NCI-H146 treated with DMSO at 0.1 percent for 48 hours (cell line): ENCODE data around the gene ABCC3.

ENCODE experiments used
- DNase-seq: peaks from one replicate; lab custom pipeline; 2025; ENCODE audit not compliant: unreplicated experiment; lab: John Stamatoyannopoulos, UW

Gene ABCC3

GRCh38 chr17:50634224-50634914, at the start of gene ABCC3:
Gene ABCC3 (plus strand): TSS chr17:50634881. CDS start chr17:50634937, 56 bp downstream.
- DNase-seq = no peak

GRCh38 chr17:50585346-50585745, 49.3 kb upstream of the ABCC3 start:
- no peak for DNase-seq

GRCh38 chr17:50585891-50586290, 48.8 kb upstream of the ABCC3 start:
- no peak for DNase-seq

- DNase-seq = no peak
These were observed 48.0 kb upstream of the ABCC3 start for GRCh38 chr17:50586421-50587247.

GRCh38 chr17:50587571-50587970, 47.1 kb upstream of the ABCC3 start:
- DNase-seq = no peak

GRCh38 chr17:50588391-50589049, 46.2 kb upstream of the ABCC3 start:
- no peak for DNase-seq

GRCh38 chr17:50589095-50589705, 45.5 kb upstream of the ABCC3 start:
- no peak for DNase-seq

- no peak for DNase-seq
These were observed 43.5 kb upstream of the ABCC3 start for GRCh38 chr17:50590946-50591737.

GRCh38 chr17:50593321-50593720, 41.4 kb upstream of the ABCC3 start:
- DNase-seq = peak; percentile 62

- no peak for DNase-seq
These were observed 40.4 kb upstream of the ABCC3 start for GRCh38 chr17:50594128-50594823.

GRCh38 chr17:50594892-50595291, 39.8 kb upstream of the ABCC3 start:
- no peak for DNase-seq

GRCh38 chr17:50596191-50597037, 38.3 kb upstream of the ABCC3 start:
- DNase-seq = no peak

GRCh38 chr17:50598487-50598886, 36.2 kb upstream of the ABCC3 start:
- peak; percentile 29 for DNase-seq

- no peak for DNase-seq
These were observed 35.1 kb upstream of the ABCC3 start for GRCh38 chr17:50599606-50600005.

GRCh38 chr17:50601823-50602375, 32.8 kb upstream of the ABCC3 start:
- DNase-seq = no peak

- no peak for DNase-seq
These were observed 31.8 kb upstream of the ABCC3 start for GRCh38 chr17:50602836-50603235.

GRCh38 chr17:50603340-50603739, 31.3 kb upstream of the ABCC3 start:
- DNase-seq = peak; percentile 71

- DNase-seq = no peak
These were observed 30.2 kb upstream of the ABCC3 start for GRCh38 chr17:50604513-50604912.

- no peak for DNase-seq
These were observed 29.3 kb upstream of the ABCC3 start for GRCh38 chr17:50605429-50605828.
